ENCODE results near the gene PBLD.
"Not testable (repeated sequence)": the region's sequence is repeated elsewhere in the genome, so short reads cannot be mapped to it uniquely, and the experiment has no call there.

The PBLD gene

DNA sequence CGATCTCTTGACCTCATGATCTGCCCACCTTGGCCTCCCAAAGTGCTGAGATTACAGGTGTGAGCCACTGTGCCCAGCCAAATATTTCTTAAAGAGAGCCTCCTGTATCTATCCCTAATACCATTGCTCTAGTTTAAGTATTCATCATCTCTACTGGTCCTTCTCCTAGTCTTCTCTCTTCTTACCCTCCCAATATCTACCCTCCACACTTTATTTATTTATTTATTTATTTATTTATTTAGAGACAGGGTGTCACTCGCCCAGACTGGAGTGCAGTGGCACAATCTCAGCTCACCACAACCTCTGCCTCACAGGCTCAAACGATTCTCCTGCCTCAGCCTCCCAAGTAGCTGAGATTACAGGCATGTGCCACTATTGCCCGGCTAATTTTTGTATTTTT, 8.3 kb downstream of the PBLD start:
- H3K27ac ChIP-seq (ENCODE audit: low read depth, low read length); H3K36me3 ChIP-seq (ENCODE audit: control insufficient read depth, insufficient read depth, low read length); H3K4me3 ChIP-seq (ENCODE audit: low read length); H3K4me1 ChIP-seq (ENCODE audit: control insufficient read depth, insufficient read depth, low read length); H3K27me3 ChIP-seq (ENCODE audit: control insufficient read depth, insufficient read depth, low read length); H3K9ac ChIP-seq (ENCODE audit: low read length): not testable (repeated sequence)

DNA sequence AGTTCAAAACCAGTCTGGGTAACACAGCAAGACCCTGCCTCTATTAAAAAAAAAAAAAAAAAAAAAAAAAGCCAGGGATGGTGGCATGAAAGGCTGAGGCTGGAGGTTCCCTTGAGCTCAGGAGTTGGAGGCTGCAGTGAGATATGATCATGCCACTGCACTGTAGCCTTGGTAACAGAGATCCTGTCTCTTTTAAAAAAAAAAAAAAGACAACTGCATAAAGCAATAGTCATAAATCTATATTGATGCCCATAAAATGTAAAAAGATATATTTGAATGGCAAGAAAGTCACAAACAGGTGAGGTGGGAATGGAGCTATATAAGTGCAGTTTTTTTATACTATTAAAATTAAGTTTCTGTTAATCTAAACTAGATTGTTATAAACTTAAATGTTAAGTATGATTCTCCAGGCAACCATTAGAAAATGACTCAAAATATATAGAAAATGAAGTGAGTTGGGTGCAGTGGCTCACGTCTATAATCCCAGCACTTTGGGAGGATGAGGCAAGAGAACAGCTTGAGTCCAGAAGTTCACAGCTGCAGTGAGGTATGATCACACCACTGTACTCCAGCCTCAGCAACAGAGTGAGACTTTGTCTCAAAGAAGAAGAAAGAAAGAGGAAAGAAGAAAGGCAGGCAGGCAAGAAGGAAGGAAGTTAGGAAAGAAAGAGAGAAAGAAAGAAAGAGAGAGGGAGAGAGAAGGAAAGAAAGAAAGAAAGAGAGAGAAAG, 14.2 kb downstream of the PBLD start:
- no peak overlapping the region for H3K9ac ChIP-seq (ENCODE audit: low read length)
- no peaks in the 10 kb centered on the region for H3K36me3 ChIP-seq (ENCODE audit: control insufficient read depth, insufficient read depth, low read length)
- H3K27ac ChIP-seq (ENCODE audit: low read depth, low read length) = no peak overlapping the region
- no peak overlapping the region for H3K4me3 ChIP-seq (ENCODE audit: low read length)
- no peaks in the 10 kb centered on the region for H3K4me1 ChIP-seq (ENCODE audit: control insufficient read depth, insufficient read depth, low read length)
- no peaks in the 10 kb centered on the region for H3K27me3 ChIP-seq (ENCODE audit: control insufficient read depth, insufficient read depth, low read length)

DNA sequence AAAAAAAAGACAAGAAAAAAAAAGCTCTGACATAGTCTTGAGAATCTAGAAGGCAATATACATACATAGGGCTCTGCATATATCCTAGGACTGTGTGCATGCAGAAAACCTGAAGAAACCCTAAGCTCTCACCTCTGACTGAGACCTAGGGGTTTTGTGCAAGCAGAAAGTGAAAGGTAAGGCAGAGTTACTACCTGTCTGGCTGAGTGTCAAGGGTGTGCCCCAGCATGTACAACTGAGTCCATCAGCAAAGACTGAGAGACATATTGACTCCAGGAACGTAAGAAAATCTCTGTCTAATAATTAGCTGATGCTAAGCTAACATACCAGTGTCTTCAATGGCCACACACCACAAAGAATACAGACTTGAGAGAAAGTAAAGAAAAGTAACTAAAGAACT, 17.1 kb downstream of the PBLD start:
- H3K4me1 ChIP-seq (ENCODE audit: control insufficient read depth, insufficient read depth, low read length) = no peaks in the 10 kb centered on the region
- H3K27ac ChIP-seq (ENCODE audit: low read depth, low read length) = no peak overlapping the region
- H3K36me3 ChIP-seq (ENCODE audit: control insufficient read depth, insufficient read depth, low read length) = no peaks in the 10 kb centered on the region
- no peak overlapping the region for H3K4me3 ChIP-seq (ENCODE audit: low read length)
- no peak overlapping the region for H3K9ac ChIP-seq (ENCODE audit: low read length)
- H3K27me3 ChIP-seq (ENCODE audit: control insufficient read depth, insufficient read depth, low read length) = no peaks in the 10 kb centered on the region

DNA sequence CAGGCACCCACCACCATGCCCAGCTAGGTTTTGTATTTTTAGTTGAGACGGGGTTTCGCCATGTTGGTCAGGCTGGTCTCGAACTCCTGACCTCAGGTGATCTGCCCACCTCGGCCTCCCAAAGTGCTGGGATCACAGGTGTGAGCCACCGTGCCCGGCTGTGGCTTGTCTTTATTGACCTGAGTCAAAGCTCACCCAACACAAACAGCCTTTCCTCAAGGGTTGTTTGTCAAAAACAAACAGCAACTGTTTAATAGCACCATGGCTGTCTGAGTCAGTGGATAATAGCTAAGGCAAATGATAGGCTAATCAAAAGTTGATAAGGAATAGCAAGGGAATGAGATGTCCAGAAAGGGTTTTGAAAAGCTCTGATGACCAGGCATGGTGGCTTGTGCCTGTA, 17.8 kb downstream of the PBLD start:
- H3K9ac ChIP-seq (ENCODE audit: low read length); H3K27ac ChIP-seq (ENCODE audit: low read depth, low read length); H3K27me3 ChIP-seq (ENCODE audit: control insufficient read depth, insufficient read depth, low read length); H3K36me3 ChIP-seq (ENCODE audit: control insufficient read depth, insufficient read depth, low read length); H3K4me3 ChIP-seq (ENCODE audit: low read length); H3K4me1 ChIP-seq (ENCODE audit: control insufficient read depth, insufficient read depth, low read length): not testable (repeated sequence)

DNA sequence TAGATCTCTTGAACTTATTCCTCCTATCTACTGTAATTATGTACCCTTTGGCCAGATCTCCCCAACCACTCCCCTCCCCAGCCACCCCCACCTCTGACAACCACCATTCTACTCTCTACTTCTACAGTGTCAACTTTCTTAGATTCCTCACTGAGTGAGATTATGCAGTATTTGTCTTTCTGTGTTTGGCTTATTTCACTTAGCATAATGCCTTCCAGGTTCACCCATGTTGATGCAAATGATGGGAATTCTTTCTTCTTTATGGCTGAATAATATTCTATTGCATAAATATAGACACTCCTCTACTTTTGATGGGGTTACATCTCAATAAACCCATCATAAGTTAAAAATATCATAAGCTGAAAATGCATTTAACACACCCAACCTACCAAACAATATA, 22.2 kb downstream of the PBLD start:
- no peaks in the 10 kb centered on the region for H3K27me3 ChIP-seq (ENCODE audit: control insufficient read depth, insufficient read depth, low read length)
- H3K4me1 ChIP-seq (ENCODE audit: control insufficient read depth, insufficient read depth, low read length) = no peaks in the 10 kb centered on the region
- no peak overlapping the region for H3K4me3 ChIP-seq (ENCODE audit: low read length)
- no peaks in the 10 kb centered on the region for H3K36me3 ChIP-seq (ENCODE audit: control insufficient read depth, insufficient read depth, low read length)
- no peak overlapping the region for H3K27ac ChIP-seq (ENCODE audit: low read depth, low read length)
- H3K9ac ChIP-seq (ENCODE audit: low read length) = no peak overlapping the region

DNA sequence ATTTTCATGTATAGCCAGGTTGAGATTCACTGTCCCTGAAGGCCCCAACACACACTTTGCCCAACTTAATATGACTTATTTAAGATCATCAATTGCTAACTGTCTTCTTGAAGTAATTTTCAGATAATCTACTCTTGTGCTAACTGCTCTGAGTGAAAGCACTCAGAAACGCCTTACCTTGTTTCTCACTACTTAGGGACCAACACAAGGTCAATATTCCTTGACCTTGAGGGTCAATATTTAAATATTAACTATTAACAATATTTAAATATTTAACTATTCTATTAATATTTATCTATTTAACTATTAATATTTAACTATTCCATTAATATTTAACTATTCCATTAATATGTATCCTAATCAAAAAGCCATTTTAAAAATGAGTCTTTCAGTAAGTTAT, 26.9 kb downstream of the PBLD start:
- Histone ChIP-seq H3K4me1 (ENCODE audit: control insufficient read depth, insufficient read depth, low read length) (peaks cover 2% of the 10 kb centered on the region), H3K27me3 (ENCODE audit: control insufficient read depth, insufficient read depth, low read length) (no peaks in the 10 kb centered on the region), H3K4me3 (ENCODE audit: low read length) (peak overlapping the region; percentile 51), H3K36me3 (ENCODE audit: control insufficient read depth, insufficient read depth, low read length) (no peaks in the 10 kb centered on the region), H3K9ac (ENCODE audit: low read length) (no peak overlapping the region), H3K27ac (ENCODE audit: low read depth, low read length) (no peak overlapping the region)

DNA sequence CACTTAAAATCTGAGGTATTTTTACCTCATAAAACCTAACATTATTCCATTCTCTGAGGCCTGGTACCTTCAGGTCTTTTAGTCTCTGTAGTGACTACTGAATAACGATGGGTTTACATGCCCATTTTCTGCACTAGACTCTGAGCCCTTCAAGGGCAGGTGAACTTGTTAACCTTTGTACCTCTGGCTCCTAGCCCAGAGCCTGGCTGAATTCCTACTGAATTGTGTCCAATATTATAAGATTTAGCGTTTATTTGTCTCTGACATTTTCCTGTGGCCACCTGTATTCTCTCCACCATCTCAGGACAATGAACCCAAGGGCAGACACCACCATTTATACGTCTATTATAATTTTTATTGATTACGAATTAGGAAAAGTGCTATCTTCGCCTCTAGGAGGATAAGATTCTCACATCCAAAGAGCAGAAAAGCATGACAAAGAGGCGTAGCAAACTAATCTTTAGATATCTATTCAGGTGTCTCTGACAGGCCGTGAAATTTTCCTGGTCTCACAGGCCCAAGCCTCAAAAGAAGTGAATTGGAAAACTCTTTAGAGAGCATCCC, 28.8 kb downstream of the PBLD start:
- Histone ChIP-seq H3K9ac (ENCODE audit: low read length) (no peak overlapping the region), H3K4me1 (ENCODE audit: control insufficient read depth, insufficient read depth, low read length) (peaks cover 2% of the 10 kb centered on the region), H3K27me3 (ENCODE audit: control insufficient read depth, insufficient read depth, low read length) (no peaks in the 10 kb centered on the region), H3K27ac (ENCODE audit: low read depth, low read length) (no peak overlapping the region), H3K36me3 (ENCODE audit: control insufficient read depth, insufficient read depth, low read length) (no peaks in the 10 kb centered on the region), H3K4me3 (ENCODE audit: low read length) (no peak overlapping the region)

DNA sequence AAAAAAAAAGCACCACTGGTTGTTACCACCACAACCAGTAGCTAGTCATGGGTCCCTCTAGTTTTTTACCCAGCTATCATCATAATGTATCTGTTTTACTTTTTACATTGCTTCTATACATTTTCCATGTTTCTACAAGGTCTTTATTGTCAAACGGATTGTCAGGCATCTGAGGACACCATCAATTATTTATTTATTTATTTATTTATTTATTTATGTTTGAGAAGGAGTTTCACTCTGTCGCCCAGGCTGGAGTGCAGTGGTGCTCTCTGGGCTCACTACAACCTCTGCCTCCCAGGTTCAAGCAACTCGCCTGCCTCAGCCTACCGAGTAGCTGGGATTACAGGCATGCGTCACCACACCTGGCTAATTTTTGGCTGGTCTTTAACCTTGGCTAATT, 29.9 kb downstream of the PBLD start:
- Histone ChIP-seq H3K27me3 (ENCODE audit: control insufficient read depth, insufficient read depth, low read length) (no peaks in the 10 kb centered on the region), H3K4me3 (ENCODE audit: low read length) (no peak overlapping the region), H3K27ac (ENCODE audit: low read depth, low read length) (no peak overlapping the region), H3K36me3 (ENCODE audit: control insufficient read depth, insufficient read depth, low read length) (no peaks in the 10 kb centered on the region), H3K4me1 (ENCODE audit: control insufficient read depth, insufficient read depth, low read length) (peaks cover 2% of the 10 kb centered on the region), H3K9ac (ENCODE audit: low read length) (no peak overlapping the region)

DNA sequence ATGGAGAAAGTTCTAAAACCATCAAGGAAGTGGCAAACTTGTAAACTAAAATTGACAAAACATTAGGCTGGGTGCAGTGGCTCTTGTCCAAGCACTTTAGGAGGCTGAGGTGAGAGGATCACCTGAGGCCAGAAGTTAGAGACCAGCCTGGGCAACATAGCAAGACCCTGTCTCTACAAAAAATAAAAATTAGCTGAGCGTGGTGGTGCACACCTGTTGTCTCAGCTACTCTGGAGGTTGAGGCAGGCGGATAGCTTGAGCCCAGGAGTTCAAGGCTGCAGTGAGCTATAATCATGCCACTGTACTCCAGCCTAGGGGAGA, 30.3 kb downstream of the PBLD start:
- no peak overlapping the region for H3K4me3 ChIP-seq (ENCODE audit: low read length)
- no peak overlapping the region for H3K9ac ChIP-seq (ENCODE audit: low read length)
- peaks cover 2% of the 10 kb centered on the region for H3K4me1 ChIP-seq (ENCODE audit: control insufficient read depth, insufficient read depth, low read length)
- H3K27me3 ChIP-seq (ENCODE audit: control insufficient read depth, insufficient read depth, low read length) = no peaks in the 10 kb centered on the region
- H3K27ac ChIP-seq (ENCODE audit: low read depth, low read length) = no peak overlapping the region
- H3K36me3 ChIP-seq (ENCODE audit: control insufficient read depth, insufficient read depth, low read length) = no peaks in the 10 kb centered on the region

DNA sequence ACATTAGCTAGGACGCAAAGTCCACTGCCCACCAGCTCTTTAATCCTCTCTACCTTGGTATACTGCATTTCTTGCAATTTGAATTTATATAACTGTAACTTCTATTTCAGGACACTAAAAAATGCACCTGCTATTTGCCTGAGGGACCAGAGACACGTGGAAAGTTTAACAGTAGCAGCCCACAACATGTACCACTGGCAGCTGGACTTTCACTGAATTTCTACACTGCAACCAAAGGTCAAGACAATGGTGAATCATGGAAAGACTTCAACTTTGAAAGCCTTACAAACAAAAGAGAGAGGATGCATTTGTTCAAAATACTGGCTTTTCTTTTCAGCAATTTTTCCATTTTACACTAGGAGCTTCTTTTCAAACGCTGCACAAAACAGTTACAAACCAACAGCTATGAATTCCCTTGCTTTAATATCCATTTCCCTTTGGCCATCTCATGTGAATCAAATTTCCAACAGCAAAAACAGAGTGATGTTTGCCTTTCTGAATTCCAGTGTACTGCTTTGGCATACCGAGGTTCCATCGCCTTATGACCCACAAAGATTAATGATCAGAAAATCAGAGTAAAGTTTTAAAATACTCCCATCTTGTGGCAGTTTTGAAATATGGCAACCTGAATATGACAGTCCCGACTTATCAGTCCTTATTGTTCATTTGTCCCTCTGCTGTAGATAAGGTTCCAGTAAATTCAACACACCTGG, 30.8 kb downstream of the PBLD start:
- no peak overlapping the region for H3K27ac ChIP-seq (ENCODE audit: low read depth, low read length)
- no peak overlapping the region for H3K9ac ChIP-seq (ENCODE audit: low read length)

DNA sequence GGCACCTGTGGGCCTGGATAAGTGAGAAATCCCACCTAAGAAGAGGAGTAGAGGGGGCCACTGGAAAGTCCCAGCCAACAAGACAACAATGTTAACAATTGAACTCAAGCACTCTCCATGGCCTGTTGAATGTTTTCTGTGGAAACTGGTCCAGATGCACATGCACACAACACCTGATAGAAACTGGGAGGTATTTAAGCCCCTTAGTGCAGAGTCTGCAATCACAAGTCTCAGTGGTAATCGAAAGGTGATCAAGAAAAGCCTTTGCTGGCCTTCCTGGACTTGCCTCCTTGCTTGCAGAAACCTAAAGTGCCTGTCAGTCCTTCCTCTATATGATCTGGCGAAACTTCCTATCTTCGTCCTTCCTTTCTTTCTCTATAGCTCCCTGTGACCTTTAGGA, 31.4 kb downstream of the PBLD start:
- no peak overlapping the region for H3K27ac ChIP-seq (ENCODE audit: low read depth, low read length)
- peaks cover 2% of the 10 kb centered on the region for H3K4me1 ChIP-seq (ENCODE audit: control insufficient read depth, insufficient read depth, low read length)
- H3K4me3 ChIP-seq (ENCODE audit: low read length) = no peak overlapping the region
- H3K9ac ChIP-seq (ENCODE audit: low read length) = no peak overlapping the region
- no peaks in the 10 kb centered on the region for H3K36me3 ChIP-seq (ENCODE audit: control insufficient read depth, insufficient read depth, low read length)
- H3K27me3 ChIP-seq (ENCODE audit: control insufficient read depth, insufficient read depth, low read length) = no peaks in the 10 kb centered on the region

More for the DNA sequence above, 30.8 kb downstream of the PBLD start:
- peaks cover 2% of the 10 kb centered on the region for H3K4me1 ChIP-seq (ENCODE audit: control insufficient read depth, insufficient read depth, low read length)
- H3K27me3 ChIP-seq (ENCODE audit: control insufficient read depth, insufficient read depth, low read length) = no peaks in the 10 kb centered on the region
- H3K36me3 ChIP-seq (ENCODE audit: control insufficient read depth, insufficient read depth, low read length) = no peaks in the 10 kb centered on the region
- no peak overlapping the region for H3K4me3 ChIP-seq (ENCODE audit: low read length)

DNA sequence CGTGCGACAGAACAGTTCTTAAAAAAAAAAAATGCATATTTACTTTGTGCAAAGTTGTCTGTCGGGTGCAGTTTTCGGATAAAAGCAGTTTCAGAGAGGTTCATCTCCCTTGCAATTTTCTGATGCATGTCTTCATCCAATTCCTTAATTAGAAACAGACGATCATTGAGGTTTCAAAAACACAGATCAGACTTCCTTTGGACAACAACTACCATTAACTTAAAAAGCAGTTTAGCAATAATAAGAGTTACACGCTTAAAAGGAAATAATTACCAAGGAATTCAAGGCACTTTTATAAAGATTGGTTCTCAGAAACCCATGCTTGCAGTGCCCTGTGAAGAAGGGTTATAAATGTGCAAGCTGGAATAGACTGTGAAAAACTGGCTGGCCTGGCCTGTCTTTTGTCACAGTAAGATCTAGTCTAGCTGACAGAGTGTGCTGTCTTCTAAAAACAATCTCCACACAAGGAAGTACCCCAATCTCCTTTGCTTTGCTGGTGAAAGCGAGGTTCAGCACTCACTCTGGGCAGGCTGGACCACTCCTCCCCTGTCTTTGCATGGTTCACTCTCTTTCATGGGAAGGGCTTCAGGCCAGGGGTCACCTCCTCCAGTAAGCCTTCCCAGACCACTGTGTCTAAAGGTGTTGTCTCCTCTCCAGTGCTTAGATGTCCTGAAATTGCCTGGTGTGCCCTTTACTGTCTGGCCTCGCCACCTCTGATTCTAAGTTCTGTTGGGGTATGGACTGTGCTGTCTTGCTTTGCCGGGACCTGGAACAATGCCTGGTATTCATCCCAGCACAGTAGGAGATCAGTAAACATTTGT, 35.7 kb downstream of the PBLD start:
- Histone ChIP-seq H3K27ac (ENCODE audit: low read depth, low read length) (no peak overlapping the region), H3K9ac (ENCODE audit: low read length) (no peak overlapping the region), H3K36me3 (ENCODE audit: control insufficient read depth, insufficient read depth, low read length) (no peaks in the 10 kb centered on the region), H3K4me3 (ENCODE audit: low read length) (no peak overlapping the region), H3K4me1 (ENCODE audit: control insufficient read depth, insufficient read depth, low read length) (peaks cover under 1% of the 10 kb centered on the region), H3K27me3 (ENCODE audit: control insufficient read depth, insufficient read depth, low read length) (no peaks in the 10 kb centered on the region)
